Measurements from ENCODE around the gene MAPK10.

MAPK10 gene

GRCh38 chr4:86247320-86247719, 112.5 kb downstream of the MAPK10 start:
- no peak for TF ChIP-seq CTCF (conservative IDR thresholded peaks at IDR 0.05; ENCODE audit: low read depth)
- CTCF ChIA-PET: no interaction called here
- POLR2A ChIA-PET (ENCODE audit: low non-redundant PET): no interaction called here
- no peak overlapping the region for H3K27ac ChIP-seq
- no peak for DNase-seq (ENCODE audit: low spot score)

GRCh38 chr4:86243750-86244149, 116.1 kb downstream of the MAPK10 start:
- TF ChIP-seq CTCF (conservative IDR thresholded peaks at IDR 0.05; ENCODE audit: low read depth): no peak
- DNase-seq (ENCODE audit: low spot score): no peak
- POLR2A ChIA-PET (ENCODE audit: low non-redundant PET): no interaction called here
- no peak overlapping the region for H3K27ac ChIP-seq
- CTCF ChIA-PET: no interaction called here

GRCh38 chr4:86242677-86243076, 117.2 kb downstream of the MAPK10 start:
- ChIA-PET CTCF (no interaction called here), POLR2A (ENCODE audit: low non-redundant PET) (no interaction called here)
- TF ChIP-seq CTCF (conservative IDR thresholded peaks at IDR 0.05; ENCODE audit: low read depth): no peak
- no peak for DNase-seq (ENCODE audit: low spot score)
- H3K27ac ChIP-seq: no peak overlapping the region

- CTCF ChIA-PET: no interaction called here
Measured at GRCh38 chr4:86235549-86235948, 124.3 kb downstream of the MAPK10 start.

GRCh38 chr4:86233681-86234080, 126.2 kb downstream of the MAPK10 start:
- ChIA-PET CTCF (interaction anchor here (0.7 kb wide), 1 partner anchor 353 kb away, joined by 7 read pairs; no protein-coding TSS in a partner anchor), POLR2A (ENCODE audit: low non-redundant PET) (no interaction called here)
- no peak overlapping the region for H3K27ac ChIP-seq
- DNase-seq (ENCODE audit: low spot score): peak; percentile 25
- TF ChIP-seq CTCF (conservative IDR thresholded peaks at IDR 0.05; ENCODE audit: low read depth): no peak

More at GRCh38 chr4:86235549-86235948, 124.3 kb downstream of the MAPK10 start:
- TF ChIP-seq CTCF (conservative IDR thresholded peaks at IDR 0.05; ENCODE audit: low read depth): no peak
- POLR2A ChIA-PET (ENCODE audit: low non-redundant PET): no interaction called here
- H3K27ac ChIP-seq: no peak overlapping the region
- no peak for DNase-seq (ENCODE audit: low spot score)

GRCh38 chr4:86233090-86233489, 126.8 kb downstream of the MAPK10 start:
- no peak for TF ChIP-seq CTCF (conservative IDR thresholded peaks at IDR 0.05; ENCODE audit: low read depth)
- ChIA-PET CTCF (no interaction called here), POLR2A (ENCODE audit: low non-redundant PET) (no interaction called here)
- DNase-seq (ENCODE audit: low spot score): no peak
- no peak overlapping the region for H3K27ac ChIP-seq

GRCh38 chr4:86223472-86223871, 136.4 kb downstream of the MAPK10 start:
- peak; percentile 35 for TF ChIP-seq CTCF (conservative IDR thresholded peaks at IDR 0.05; ENCODE audit: low read depth)
- CTCF ChIA-PET: interaction anchor here (0.6 kb wide), 1 partner anchor 1140 kb away, joined by 4 read pairs; no protein-coding TSS in a partner anchor
- no peak overlapping the region for H3K27ac ChIP-seq
- POLR2A ChIA-PET (ENCODE audit: low non-redundant PET): no interaction called here
- DNase-seq (ENCODE audit: low spot score): peak; percentile 8

All from RWPE1 (cell line).